ENCODE measurements around the gene POLR2F. TPM values are rescaled to one million over a fixed set of nuclear protein-coding genes. Genes with fewer than 3 reads are reported as not detected.

POLR2F gene
- total RNA-seq, 1 experiment from 2014 or later: 107 TPM

- intact Hi-C loops (cut with micrococcal nuclease): no loop called here
- ChIA-PET POLR2A (no interaction called here), RAD21 (ENCODE audit: low non-redundant PET in 1 of 2, low total read pairs in 2 of 2, uncharacterized antibody in 2 of 2, unreplicated experiment in 2 of 2) (no interaction called here), CTCF (no interaction called here)
- 0 out of 2 replicates have a peak, but pooled peaks cover under 1% of the 10 kb centered on the region for H3K79me2 ChIP-seq (ENCODE audit: insufficient read depth, low read length)
- H3K36me3 ChIP-seq (ENCODE audit: control insufficient read depth in 1 of 2, insufficient read depth in 2 of 2, low read length in 2 of 2): peaks cover 20 to 26% of the 10 kb centered on the region in 2 experiments; a peak in 3 of 4 replicates
- H2AFZ ChIP-seq (ENCODE audit: low read depth, low read length, poor library complexity, severe bottlenecking): no peak overlapping the region
- H4K20me1 ChIP-seq (ENCODE audit: insufficient read depth): no peaks in the 10 kb centered on the region
- H3K9ac ChIP-seq (ENCODE audit: low read length): no peak overlapping the region
- H3K9me3 ChIP-seq (ENCODE audit: control insufficient read depth in 1 of 2, insufficient read depth in 1 of 2, low read depth in 1 of 2, low read length in 2 of 2): no peaks in the 10 kb centered on the region
- H3K4me2 ChIP-seq (ENCODE audit: low read length): no peak overlapping the region
- no peaks in the 10 kb centered on the region for H3K27me3 ChIP-seq (ENCODE audit: insufficient read depth, low read length)
- no peaks in the 10 kb centered on the region for H3K9me2 ChIP-seq (ENCODE audit: insufficient read depth)
- DNase-seq (ENCODE audit: low read depth, low spot score): no peak
- TF ChIP-seq MAX (IDR thresholded peaks at IDR 0.05) (no peak), JUND (IDR thresholded peaks at IDR 0.05) (no peak), TCF7L2 (IDR thresholded peaks at IDR 0.05; ENCODE audit: borderline replicate concordance, extremely low read depth, insufficient read depth, insufficient read length) (no peak), SP1 (IDR thresholded peaks at IDR 0.05; ENCODE audit: low read depth) (no peak), POLR2A (IDR thresholded peaks at IDR 0.05; ENCODE audit: borderline replicate concordance, extremely low read depth, insufficient read depth, insufficient read length) (no peak), SIN3A (IDR thresholded peaks at IDR 0.05; ENCODE audit: low read depth) (no peak), YY1 (IDR thresholded peaks at IDR 0.05; ENCODE audit: extremely low read depth, insufficient replicate concordance, low read depth, low read length) (no peak), EZH2 (IDR thresholded peaks at IDR 0.05) (no peak), ZFX (IDR thresholded peaks at IDR 0.05) (no peak), ATF3 (IDR thresholded peaks at IDR 0.05) (no peak), RAD21 (IDR thresholded peaks at IDR 0.05; ENCODE audit: low read depth) (no peak), ELF1 (IDR thresholded peaks at IDR 0.05; ENCODE audit: borderline replicate concordance, low read depth) (no peak), ZNF274 (IDR thresholded peaks at IDR 0.05; ENCODE audit: low read depth, low read length) (no peak), ZBTB33 (IDR thresholded peaks at IDR 0.05; ENCODE audit: extremely low read depth, insufficient replicate concordance, low read length) (no peak), CEBPB (IDR thresholded peaks at IDR 0.05; ENCODE audit: low read depth) (no peak), REST (IDR thresholded peaks at IDR 0.05; ENCODE audit: low read depth) (no peak)
- no peak overlapping the region for H3K27ac ChIP-seq (ENCODE audit: low read depth, low read length)
- H3K4me3 ChIP-seq (replicated peaks in 1 of 2; ENCODE audit: low read depth in 1 of 2, low read length in 2 of 2): no peak overlapping the region
- BruUV-seq (replicated peaks): no TSS peak
- no peak for ATAC-seq
- peaks cover 0 to 5% of the 10 kb centered on the region in 2 experiments; a peak in 1 of 4 replicates for H3K4me1 ChIP-seq (ENCODE audit: control insufficient read depth in 1 of 2, insufficient read depth in 2 of 2, low read length in 2 of 2)
Observed at GRCh38 chr22:37916311-37916710, 37.2 kb upstream of the POLR2F start.
